Measurements from ENCODE around the gene LVRN.
"Not testable (repeated sequence)": the region's sequence is repeated elsewhere in the genome, so short reads cannot be mapped to it uniquely, and the experiment has no call there.

LVRN gene, protein sequence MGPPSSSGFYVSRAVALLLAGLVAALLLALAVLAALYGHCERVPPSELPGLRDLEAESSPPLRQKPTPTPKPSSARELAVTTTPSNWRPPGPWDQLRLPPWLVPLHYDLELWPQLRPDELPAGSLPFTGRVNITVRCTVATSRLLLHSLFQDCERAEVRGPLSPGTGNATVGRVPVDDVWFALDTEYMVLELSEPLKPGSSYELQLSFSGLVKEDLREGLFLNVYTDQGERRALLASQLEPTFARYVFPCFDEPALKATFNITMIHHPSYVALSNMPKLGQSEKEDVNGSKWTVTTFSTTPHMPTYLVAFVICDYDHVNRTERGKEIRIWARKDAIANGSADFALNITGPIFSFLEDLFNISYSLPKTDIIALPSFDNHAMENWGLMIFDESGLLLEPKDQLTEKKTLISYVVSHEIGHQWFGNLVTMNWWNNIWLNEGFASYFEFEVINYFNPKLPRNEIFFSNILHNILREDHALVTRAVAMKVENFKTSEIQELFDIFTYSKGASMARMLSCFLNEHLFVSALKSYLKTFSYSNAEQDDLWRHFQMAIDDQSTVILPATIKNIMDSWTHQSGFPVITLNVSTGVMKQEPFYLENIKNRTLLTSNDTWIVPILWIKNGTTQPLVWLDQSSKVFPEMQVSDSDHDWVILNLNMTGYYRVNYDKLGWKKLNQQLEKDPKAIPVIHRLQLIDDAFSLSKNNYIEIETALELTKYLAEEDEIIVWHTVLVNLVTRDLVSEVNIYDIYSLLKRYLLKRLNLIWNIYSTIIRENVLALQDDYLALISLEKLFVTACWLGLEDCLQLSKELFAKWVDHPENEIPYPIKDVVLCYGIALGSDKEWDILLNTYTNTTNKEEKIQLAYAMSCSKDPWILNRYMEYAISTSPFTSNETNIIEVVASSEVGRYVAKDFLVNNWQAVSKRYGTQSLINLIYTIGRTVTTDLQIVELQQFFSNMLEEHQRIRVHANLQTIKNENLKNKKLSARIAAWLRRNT

DNA sequence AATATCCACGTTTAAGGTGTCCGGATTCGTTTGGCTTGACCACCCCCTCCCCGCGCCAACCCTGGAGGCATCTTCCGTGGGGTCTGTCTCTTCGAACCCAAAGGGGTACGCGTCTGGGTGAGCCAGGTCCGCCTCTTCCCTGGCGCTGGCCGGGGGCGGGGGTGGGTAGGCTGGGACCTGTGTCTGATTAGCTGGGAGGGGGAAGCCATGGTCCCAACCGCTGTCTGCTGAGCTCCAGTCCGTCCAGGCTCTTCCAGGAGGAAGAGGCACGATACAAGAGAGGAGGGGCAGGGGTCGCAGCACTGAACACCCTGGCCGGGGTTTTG, at the start of gene LVRN:
Gene LVRN (plus strand): TSS at position 237 of the 326 bp plus-strand sequence. CDS start 143 bp downstream, outside the sequence.
- DNase-seq (ENCODE audit: low read depth in 2 of 2): no peak

DNA sequence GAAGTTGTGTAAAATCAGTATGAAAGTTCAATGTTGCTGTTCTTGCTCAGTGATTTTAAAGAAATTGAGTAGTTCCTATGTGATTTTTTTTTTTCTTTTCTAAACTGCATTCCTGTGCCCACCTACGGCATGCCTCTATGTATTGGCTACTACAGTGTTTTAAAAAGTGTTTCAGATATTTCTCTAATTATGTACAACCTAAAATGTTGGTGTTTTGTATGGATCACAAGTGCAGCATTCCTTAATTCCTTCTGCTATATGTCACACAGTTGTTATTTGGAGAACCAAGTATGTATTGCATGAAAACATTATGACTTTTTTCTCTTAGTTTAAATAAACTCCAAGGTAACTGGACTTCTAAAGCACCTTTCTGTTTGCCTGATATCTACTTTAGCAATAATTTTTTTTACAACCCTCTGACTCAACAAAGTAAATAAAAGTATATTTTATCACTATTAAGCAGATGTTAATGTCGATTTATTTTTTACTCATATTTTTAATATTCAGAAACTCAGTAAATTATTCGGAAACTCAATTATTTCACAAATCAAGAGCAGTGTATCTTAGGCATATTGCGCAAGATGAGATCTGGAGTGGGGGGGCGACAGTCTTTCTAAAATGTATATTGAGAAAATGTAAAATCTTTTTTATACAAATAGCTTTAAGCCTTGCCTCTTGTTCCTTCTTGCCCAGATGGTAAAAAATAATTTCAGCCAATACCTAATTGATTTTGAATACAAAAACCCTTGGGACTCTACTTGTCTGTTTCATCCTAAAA, 48.5 kb upstream of the LVRN start:
- DNase-seq (ENCODE audit: low read depth in 2 of 2): not testable (repeated sequence)

- no peak for DNase-seq (ENCODE audit: low read depth in 2 of 2)
Measured at GRCh38 chr5:115920171-115920725, 42.0 kb upstream of the LVRN start.

DNA sequence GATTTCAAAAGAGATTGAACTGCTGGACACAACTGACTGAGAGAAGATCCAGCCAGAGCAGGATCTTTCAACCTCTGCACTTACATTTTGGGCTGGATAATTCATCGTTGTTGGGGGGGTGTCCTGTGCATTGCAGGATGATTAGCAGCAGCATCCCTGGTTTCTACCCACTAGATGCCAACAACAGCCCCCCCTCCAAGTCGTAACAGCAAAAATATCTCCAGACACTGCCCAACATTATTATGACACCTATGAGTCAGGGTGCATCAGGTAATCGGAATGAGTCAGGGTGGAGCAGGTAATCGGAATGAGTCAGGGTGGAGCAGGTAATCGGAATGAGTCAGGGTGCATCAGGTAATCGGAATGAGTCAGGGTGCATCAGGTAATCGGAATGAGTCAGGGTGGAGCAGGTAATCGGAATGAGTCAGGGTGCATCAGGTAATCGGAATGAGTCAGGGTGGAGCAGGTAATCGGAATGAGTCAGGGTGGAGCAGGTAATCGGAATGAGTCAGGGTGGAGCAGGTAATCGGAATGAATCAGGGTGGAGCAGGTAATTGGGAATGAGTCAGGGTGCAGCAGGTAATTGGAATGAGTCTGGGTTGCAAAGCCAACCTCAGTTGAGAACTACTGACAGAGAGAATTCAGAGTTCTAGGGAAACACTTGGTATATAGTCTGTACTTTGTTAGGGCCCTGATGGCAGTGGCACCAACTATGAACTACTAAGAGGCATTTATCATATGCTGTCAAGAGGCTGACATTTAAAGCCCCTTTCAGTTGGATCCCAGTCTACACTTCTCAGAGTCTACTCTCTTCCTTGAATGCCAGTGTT, 33.5 kb upstream of the LVRN start:
- not testable (repeated sequence) for DNase-seq (ENCODE audit: low read depth in 2 of 2)

- DNase-seq (ENCODE audit: low read depth in 2 of 2): not testable (repeated sequence)
Measured at GRCh38 chr5:115930171-115930570, 32.1 kb upstream of the LVRN start.

DNA sequence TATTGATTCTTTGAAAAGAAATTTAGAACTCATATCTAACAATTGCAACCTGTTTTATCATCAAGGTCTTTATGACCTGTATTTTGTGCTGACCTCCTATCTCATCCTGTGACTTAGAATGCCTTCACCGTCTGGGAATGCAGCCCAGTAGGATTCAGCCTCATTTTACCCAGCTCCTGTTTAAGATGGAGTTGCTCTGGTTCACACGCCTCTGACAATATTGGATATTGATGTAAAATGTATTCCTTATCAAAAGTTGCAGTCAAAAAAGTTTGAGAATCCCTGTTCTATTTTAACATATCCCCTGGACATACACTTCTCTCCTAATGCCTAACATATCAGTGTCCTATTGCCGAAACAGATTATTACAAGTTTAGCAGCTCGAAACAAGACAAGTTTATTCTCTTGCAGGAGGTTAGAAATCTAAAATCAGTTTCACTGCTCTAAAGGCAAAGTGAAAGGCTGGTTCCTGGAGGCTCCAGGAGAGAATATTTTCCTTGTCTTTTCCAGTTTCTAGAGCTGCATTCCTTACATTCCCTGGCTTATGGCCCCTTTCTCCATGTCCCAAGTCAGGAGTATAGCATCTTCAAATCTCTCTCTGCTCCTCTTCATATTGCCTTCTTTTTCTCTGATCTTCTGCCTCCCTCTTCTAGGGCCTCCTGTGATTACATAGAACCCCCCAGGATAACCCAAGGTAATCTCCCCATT, 31.5 kb upstream of the LVRN start:
- DNase-seq (ENCODE audit: low read depth in 2 of 2): no peak

DNA sequence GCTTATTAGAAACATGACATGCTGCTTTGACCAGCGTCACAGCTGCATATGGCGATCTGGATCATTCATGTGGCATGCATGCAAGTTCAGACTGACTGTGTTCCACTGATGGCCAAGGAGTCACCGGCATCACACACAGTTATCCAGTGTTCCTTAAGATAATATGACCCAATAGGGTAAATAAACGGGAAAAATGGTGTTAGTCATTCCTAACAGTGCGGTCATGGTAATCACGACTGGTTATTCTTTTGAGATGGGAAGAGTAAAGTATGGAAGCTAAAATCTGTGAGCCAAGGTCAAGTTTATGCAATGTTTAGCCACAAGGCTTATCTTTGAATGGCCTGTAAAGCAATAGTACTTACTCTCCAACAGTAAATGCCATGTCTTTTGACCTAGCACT, 29.3 kb upstream of the LVRN start:
- no peak for DNase-seq (ENCODE audit: low read depth in 2 of 2)

GRCh38 chr5:115934388-115934974, 27.8 kb upstream of the LVRN start:
- DNase-seq (ENCODE audit: low read depth in 2 of 2): no peak

- no peak for DNase-seq (ENCODE audit: low read depth in 2 of 2)
Measured at GRCh38 chr5:115936031-115936430, 26.2 kb upstream of the LVRN start.

DNA sequence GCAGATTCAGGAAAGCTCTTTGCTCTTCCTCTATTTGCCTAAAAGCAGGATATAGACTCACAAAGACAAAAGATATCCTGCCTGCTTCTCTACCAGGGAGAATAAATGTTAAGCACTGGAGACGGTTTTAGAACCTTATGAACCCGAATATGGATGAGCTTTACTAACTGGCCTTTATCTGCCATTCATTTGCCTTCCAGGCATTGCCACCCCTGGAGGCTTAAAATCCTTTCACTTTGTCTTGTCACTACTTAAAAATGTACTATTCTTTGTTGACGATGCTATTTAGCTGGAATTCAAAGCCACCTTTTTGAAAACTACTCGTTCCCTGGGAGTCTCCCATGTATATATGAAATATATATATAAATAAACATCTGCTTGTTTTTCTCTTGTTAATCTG, 23.2 kb upstream of the LVRN start:
- DNase-seq (ENCODE audit: low read depth in 2 of 2): no peak

- DNase-seq (ENCODE audit: low read depth in 2 of 2): no peak
Measured at GRCh38 chr5:115940080-115940810, 22.0 kb upstream of the LVRN start.

DNA sequence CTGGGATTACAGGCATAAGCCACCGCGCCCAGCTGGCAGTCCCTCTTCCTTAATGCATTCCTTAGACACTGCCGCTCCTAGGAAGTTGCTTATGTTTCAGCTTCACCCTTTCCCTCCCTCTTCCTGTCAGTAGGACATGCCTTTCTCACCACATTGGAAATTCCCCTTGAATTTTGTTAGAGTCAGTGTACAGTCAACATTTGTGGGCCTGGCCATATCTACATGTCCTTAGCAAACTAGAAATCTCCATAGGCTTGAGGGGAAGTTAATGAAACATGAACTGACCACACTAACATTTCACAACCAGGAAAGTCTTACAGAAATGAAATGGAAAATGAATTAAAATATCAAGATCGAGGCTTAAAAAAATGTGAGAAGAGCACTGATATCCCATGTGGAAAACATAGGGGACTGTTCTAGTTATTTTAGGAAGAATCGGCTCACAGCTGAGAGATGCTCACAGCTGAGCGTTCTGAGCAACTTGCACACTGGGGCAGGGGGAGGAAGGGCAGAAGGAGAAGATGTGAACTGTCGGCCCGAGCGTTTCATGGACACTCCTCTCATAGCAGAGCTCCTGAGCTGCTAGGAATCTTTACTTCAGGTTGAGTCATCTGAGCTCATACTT, 21.1 kb upstream of the LVRN start:
- DNase-seq (ENCODE audit: low read depth in 2 of 2): no peak

DNA sequence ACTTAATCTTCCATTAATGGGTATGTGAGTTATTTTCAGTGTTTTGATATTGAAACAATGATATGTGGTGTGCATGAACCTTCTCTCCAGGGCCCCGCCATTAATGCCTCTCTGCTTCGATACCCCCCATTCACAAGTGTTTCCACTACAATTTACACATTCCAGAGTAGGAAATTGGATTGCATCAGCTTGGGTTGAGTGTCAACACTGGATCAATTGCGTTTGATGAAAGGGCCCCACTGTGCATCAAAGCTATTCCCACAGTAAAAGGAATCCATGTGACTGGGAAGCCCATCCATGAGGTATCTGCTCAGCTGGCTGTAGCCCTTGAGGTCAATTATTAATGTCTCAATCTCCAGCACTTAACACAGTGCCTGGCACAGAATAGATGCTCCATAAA, 17.8 kb upstream of the LVRN start:
- DNase-seq (ENCODE audit: low read depth in 2 of 2): no peak

GRCh38 chr5:115946655-115947054, 15.6 kb upstream of the LVRN start:
- no peak for DNase-seq (ENCODE audit: low read depth in 2 of 2)

DNA sequence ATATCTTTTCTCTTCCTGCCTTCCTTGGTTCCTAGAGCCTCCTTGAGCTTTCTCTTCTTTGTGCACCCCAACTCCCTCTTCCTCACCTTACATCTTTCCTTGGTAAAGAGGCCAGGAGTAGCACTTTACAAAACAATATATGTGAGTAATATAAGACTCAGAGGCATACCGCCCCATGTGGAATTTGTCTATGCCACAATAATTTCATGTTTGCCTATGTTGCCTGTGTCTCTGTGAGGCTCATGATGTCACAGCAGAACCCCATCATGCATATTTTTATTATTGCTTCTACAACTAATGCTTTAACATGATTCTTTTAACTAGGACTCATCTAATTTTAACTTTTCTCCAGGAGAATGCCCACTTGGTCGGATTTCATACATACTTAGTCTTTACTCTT, 15.0 kb upstream of the LVRN start:
- no peak for DNase-seq (ENCODE audit: low read depth in 2 of 2)

GRCh38 chr5:115948091-115948534, 14.2 kb upstream of the LVRN start:
- no peak for DNase-seq (ENCODE audit: low read depth in 2 of 2)

GRCh38 chr5:115949096-115949495, 13.2 kb upstream of the LVRN start:
- no peak for DNase-seq (ENCODE audit: low read depth in 2 of 2)

GRCh38 chr5:115952588-115952987, 9.7 kb upstream of the LVRN start:
- DNase-seq (ENCODE audit: low read depth in 2 of 2): no peak
